ENCODE results near the gene TET3. TPM values are rescaled to one million over a fixed set of nuclear protein-coding genes. Genes with fewer than 3 reads are reported as not detected.

The TET3 gene
- total and polyA plus RNA-seq, 2 donors (not counting 3 experiments of a cell fraction or from before 2014, with no cell fraction given): 3.4 to 15.6 TPM

GRCh38 chr2:73942664-73943063 is 42.0 kb upstream of the TET3 start:
- intact Hi-C loops (cut with micrococcal nuclease): no loop called here
- H3K4me2 ChIP-seq (ENCODE audit: insufficient read depth, low read length): no peak overlapping the region
- no TSS peak for BruUV-seq (replicated peaks)
- no peak overlapping the region for H2AFZ ChIP-seq (ENCODE audit: low read depth, low read length)
- H3K27ac ChIP-seq (ENCODE audit: insufficient read depth, low read depth, low read length): no peak overlapping the region
- CTCF ChIA-PET: no interaction called here
- no peaks in the 10 kb centered on the region for H3K27me3 ChIP-seq (ENCODE audit: control insufficient read depth in 2 of 2, insufficient read depth in 2 of 2, low read length in 2 of 2)
- TF ChIP-seq EZH2 (IDR thresholded peaks at IDR 0.05; ENCODE audit: borderline replicate concordance, low read depth, low read length, severe bottlenecking) (no peak), FOS (IDR thresholded peaks at IDR 0.05; ENCODE audit: borderline replicate concordance, insufficient read depth, low read length) (no peak), CTCF (IDR thresholded peaks at IDR 0.05; ENCODE audit: extremely low read depth in 1 of 2, insufficient read depth in 1 of 2, low read depth in 1 of 2, low read length in 2 of 2) (no peak), MYC (IDR thresholded peaks at IDR 0.05; ENCODE audit: low read depth, low read length) (no peak), MAX (IDR thresholded peaks at IDR 0.05; ENCODE audit: insufficient read depth, insufficient read length) (no peak), POLR2AphosphoS5 (IDR thresholded peaks at IDR 0.05; ENCODE audit: insufficient read depth, low read depth, low read length) (no peak), GATA2 (IDR thresholded peaks at IDR 0.05; ENCODE audit: insufficient read depth, insufficient read length, low read depth, low read length) (no peak), JUN (IDR thresholded peaks at IDR 0.05; ENCODE audit: borderline replicate concordance, insufficient read depth, insufficient read length, low read depth) (no peak), POLR2A (IDR thresholded peaks at IDR 0.05; ENCODE audit: low read depth, low read length) (no peak)
- peaks cover 3% of the 10 kb centered on the region for H4K20me1 ChIP-seq (replicated peaks; ENCODE audit: control insufficient read depth, extremely low read depth, insufficient read depth, low read length)
- H3K4me1 ChIP-seq (ENCODE audit: control insufficient read depth, extremely low read depth, insufficient read depth, low read length): no peaks in the 10 kb centered on the region
- DNase-seq (ENCODE audit: low read depth, low spot score): no peak
- H3K4me3 ChIP-seq (replicated peaks in 1 of 3; ENCODE audit: insufficient read depth in 1 of 3, low read depth in 1 of 3, low read length in 3 of 3): no peak overlapping the region
- POLR2A ChIA-PET: no interaction called here
- no peaks in the 10 kb centered on the region for H3K9me3 ChIP-seq (replicated peaks; ENCODE audit: control insufficient read depth, insufficient read depth, low read length)
- dilution Hi-C loops (cut with MboI; ENCODE audit: extremely low pct_ligation_motif_present, low sequenced_read_pairs): no loop called here
- H3K79me2 ChIP-seq (ENCODE audit: control insufficient read depth, insufficient read depth, low read length): peaks cover 36% of the 10 kb centered on the region
- no peaks in the 10 kb centered on the region for H3K9me1 ChIP-seq (replicated peaks; ENCODE audit: control insufficient read depth, extremely low read depth, insufficient read depth, low read length)
- FAIRE-seq: no peak
- no peak overlapping the region for H3K9ac ChIP-seq (replicated peaks; ENCODE audit: extremely low read depth, insufficient read depth, low read length)
- H3K36me3 ChIP-seq (ENCODE audit: control insufficient read depth in 2 of 2, extremely low read depth in 1 of 2, insufficient read depth in 2 of 2, low read length in 2 of 2): peaks cover 6 to 15% of the 10 kb centered on the region in 2 experiments

Measured in endothelial cell of umbilical vein (primary cell).